Stimulated activated naive CD8-positive, alpha-beta T cell treated with anti-CD3 and anti-CD28 coated beads, Interleukin-15, Interleukin-2, amounts not matched to agents 100 ng/mL and 50 ng/mL, for 24 hours (primary cell): ENCODE results near the gene ZNHIT2.

Source experiments
- H3K27ac Mint-ChIP-seq: one replicate; pipeline ENCODE4 v1.8.0; 2021; ENCODE audit warnings: mild to moderate bottlenecking, mixed read lengths
- H3K27me3 Mint-ChIP-seq: one replicate; pipeline ENCODE4 v1.8.0; 2021; ENCODE audit warnings: mixed read lengths
- H3K36me3 Mint-ChIP-seq: one replicate; pipeline ENCODE4 v1.8.0; 2021; ENCODE audit warnings: low read depth, mixed read lengths
- H3K4me1 Mint-ChIP-seq: one replicate; pipeline ENCODE4 v1.8.0; 2021; ENCODE audit warnings: low read depth, mixed read lengths
- H3K4me3 Mint-ChIP-seq: one replicate; pipeline ENCODE4 v1.8.0; 2021; ENCODE audit warnings: mild to moderate bottlenecking, mixed read lengths
- H3K9me3 Mint-ChIP-seq: one replicate; pipeline ENCODE4 v1.8.0; 2021; ENCODE audit warnings: mixed read lengths

ZNHIT2 gene

GRCh38 chr11:65118097-65118837 is 766 bp upstream of the ZNHIT2 start:
- H3K27ac Mint-ChIP-seq = peak overlapping the region; percentile 91
- H3K9me3 Mint-ChIP-seq = no peaks in the 10 kb centered on the region
- H3K36me3 Mint-ChIP-seq = peaks cover 64% of the 10 kb centered on the region
- H3K4me1 Mint-ChIP-seq = peaks cover 76% of the 10 kb centered on the region
- H3K4me3 Mint-ChIP-seq = peak overlapping the region; percentile 100
- no peaks in the 10 kb centered on the region for H3K27me3 Mint-ChIP-seq

DNA sequence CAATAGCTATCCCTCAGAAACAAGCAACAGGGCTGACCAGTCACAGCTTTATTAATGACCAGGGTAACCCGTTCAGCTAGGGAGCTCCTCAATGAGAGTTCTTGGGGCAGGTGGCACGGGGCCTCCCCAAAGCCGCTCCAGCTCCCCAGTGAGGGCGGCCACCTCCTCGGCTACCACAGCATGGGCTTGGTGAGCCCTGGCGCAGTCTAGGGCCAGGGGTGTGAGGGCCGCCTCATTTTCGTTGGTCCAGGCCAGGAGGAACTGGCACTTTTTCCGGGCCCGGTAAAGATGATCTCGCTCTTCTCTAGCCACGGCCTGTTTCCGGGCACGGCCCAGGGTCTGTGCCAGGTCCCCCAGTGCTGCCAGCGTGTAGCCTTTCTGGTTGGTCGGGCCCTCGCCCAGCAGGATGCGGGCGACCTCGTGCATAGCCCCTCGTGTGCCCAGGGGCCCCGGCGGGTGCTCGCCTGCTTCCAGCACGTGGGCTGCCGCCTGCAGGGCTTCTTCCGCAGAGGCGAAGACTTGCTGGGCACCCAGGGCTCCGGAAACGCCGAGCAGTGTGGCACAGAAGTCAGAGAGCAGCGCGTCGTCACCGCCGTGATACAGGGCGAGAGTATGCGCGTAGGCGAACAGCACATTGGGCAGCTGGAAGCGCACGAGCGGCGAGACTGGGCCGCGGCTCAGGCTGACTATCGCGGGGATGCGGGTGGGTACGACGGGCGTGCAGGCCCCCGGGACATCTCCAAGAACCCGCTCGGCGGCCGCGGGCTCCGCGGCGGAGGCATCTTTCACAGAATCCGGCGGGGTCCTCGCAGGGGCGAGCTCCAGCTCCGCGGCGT is 913 bp downstream of the ZNHIT2 start:
- Mint-ChIP-seq H3K4me3 (peak overlapping the region; percentile 91), H3K9me3 (no peaks in the 10 kb centered on the region), H3K27ac (peak overlapping the region; percentile 97), H3K36me3 (peaks cover 56% of the 10 kb centered on the region), H3K4me1 (peaks cover 75% of the 10 kb centered on the region), H3K27me3 (no peaks in the 10 kb centered on the region)

GRCh38 chr11:65115361-65116082 is 2.0 kb downstream of the ZNHIT2 start:
- Mint-ChIP-seq H3K9me3 (no peaks in the 10 kb centered on the region), H3K4me1 (peaks cover 76% of the 10 kb centered on the region), H3K27ac (peak overlapping the region; percentile 97), H3K4me3 (peak overlapping the region; percentile 91), H3K36me3 (peaks cover 45% of the 10 kb centered on the region), H3K27me3 (no peaks in the 10 kb centered on the region)

- Mint-ChIP-seq H3K9me3 (no peaks in the 10 kb centered on the region), H3K36me3 (peaks cover 36% of the 10 kb centered on the region), H3K4me1 (peaks cover 72% of the 10 kb centered on the region), H3K4me3 (no peak overlapping the region), H3K27me3 (no peaks in the 10 kb centered on the region), H3K27ac (peak overlapping the region; percentile 63)
Measured at GRCh38 chr11:65114538-65115171, 2.8 kb downstream of the ZNHIT2 start.

DNA sequence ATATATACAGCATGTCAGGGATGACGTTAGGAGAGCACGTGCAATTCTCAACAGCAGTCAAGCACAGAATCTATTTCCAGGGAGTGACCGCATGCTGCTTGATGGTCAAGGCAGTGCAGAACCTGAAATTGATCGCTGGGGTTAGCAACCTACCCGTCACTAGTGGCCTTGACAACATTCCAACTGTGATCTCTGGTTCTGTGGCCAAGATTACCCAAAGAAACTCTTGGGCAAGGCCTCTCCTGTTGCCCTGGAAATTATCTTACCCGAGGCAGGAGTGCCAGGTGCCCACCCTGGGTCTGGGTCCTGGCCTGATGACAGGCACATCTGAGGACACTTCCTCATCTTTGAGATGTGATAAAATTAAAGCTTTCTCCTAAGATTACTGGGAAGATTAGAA is 3.7 kb downstream of the ZNHIT2 start:
- Mint-ChIP-seq H3K9me3 (no peaks in the 10 kb centered on the region), H3K27ac (peak overlapping the region; percentile 83), H3K4me1 (peaks cover 68% of the 10 kb centered on the region)

GRCh38 chr11:65113361-65113756 is 4.1 kb downstream of the ZNHIT2 start:
- no peaks in the 10 kb centered on the region for H3K27me3 Mint-ChIP-seq
- H3K27ac Mint-ChIP-seq = peak overlapping the region; percentile 83
- no peaks in the 10 kb centered on the region for H3K9me3 Mint-ChIP-seq
- H3K4me1 Mint-ChIP-seq = peaks cover 63% of the 10 kb centered on the region
- H3K4me3 Mint-ChIP-seq = peak overlapping the region; percentile 84
- H3K36me3 Mint-ChIP-seq = peaks cover 26% of the 10 kb centered on the region

More for the DNA sequence above, 3.7 kb downstream of the ZNHIT2 start:
- H3K27me3 Mint-ChIP-seq = no peaks in the 10 kb centered on the region
- peak overlapping the region; percentile 84 for H3K4me3 Mint-ChIP-seq
- H3K36me3 Mint-ChIP-seq = peaks cover 31% of the 10 kb centered on the region

GRCh38 chr11:65112546-65113360 is 4.7 kb downstream of the ZNHIT2 start:
- Mint-ChIP-seq H3K27ac (peak overlapping the region; percentile 83), H3K27me3 (no peaks in the 10 kb centered on the region), H3K4me3 (peak overlapping the region; percentile 84), H3K9me3 (no peaks in the 10 kb centered on the region), H3K36me3 (peaks cover 20% of the 10 kb centered on the region), H3K4me1 (peaks cover 58% of the 10 kb centered on the region)

GRCh38 chr11:65111744-65112545 is 5.6 kb downstream of the ZNHIT2 start, which contains the start of gene TM7SF2:
TM7SF2 (plus strand) TSS chr11:65111872; CDS start chr11:65112016, 144 bp downstream.
- Mint-ChIP-seq H3K27ac (peak within 1 kb of the TSS; percentile 83), H3K4me1 (peaks cover 55% of the 10 kb centered on the region), H3K9me3 (no peaks in the 10 kb centered on the region), H3K4me3 (peak within 1 kb of the TSS; percentile 84), H3K27me3 (no peaks in the 10 kb centered on the region), H3K36me3 (peaks cover 16% of the 10 kb centered on the region)

DNA sequence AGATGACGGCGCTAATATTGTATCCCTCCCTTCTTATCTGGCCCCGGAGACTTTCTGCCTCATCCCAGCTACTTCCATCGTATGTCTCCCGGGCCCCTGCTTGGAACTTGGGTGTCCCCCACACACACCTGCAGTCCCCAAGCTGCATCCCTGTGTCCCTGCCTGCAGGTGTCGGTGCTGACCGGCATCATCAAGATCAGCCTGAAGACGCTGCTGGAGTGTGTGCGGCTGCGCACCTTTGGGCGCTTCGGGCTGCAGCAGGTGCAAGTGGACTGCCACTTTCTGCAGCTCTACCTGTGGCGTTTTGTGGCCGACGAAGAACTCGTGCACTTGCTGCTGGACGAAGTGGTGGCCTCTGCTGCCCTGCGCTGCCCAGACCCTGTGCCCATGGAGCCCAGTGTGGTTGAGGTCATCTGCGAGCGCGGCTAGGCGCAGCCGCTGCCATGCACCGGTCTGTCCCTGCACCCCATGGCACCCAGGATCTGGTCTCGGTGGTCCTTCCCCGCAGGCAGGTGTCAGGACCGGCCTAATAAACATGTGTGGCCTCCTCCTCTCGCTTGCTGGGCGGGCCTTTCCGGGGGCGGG is 6.2 kb downstream of the ZNHIT2 start:
- no peaks in the 10 kb centered on the region for H3K9me3 Mint-ChIP-seq
- H3K27ac Mint-ChIP-seq = peak overlapping the region; percentile 79
- peaks cover 49% of the 10 kb centered on the region for H3K4me1 Mint-ChIP-seq
- H3K36me3 Mint-ChIP-seq = peaks cover 15% of the 10 kb centered on the region
- peak overlapping the region; percentile 84 for H3K4me3 Mint-ChIP-seq
- H3K27me3 Mint-ChIP-seq = no peaks in the 10 kb centered on the region

DNA sequence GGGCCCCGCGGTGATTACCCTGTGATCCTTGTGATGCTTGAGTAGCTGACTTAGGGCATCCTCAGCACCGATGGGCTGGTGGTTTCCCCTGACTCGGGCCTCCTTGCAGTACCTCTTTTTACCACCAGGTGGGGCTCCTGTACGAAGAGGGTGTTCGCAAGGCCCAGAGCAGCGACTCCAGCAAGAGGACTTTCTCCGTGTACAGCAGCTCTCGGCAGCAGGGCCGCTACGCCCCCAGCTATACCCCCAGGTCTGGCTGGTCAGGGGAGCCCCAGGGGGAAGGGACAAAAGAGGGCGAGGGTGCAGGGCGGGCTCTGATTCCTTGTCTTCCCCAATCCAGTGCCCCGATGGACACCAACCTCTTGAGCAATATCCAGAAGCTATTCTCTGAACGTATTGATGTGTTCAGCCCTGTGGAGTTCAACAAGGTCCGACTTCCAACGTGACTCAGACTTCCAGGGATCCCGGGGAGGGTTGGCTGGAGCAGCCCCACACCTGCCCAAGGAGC is 7.1 kb downstream of the ZNHIT2 start:
- peaks cover 15% of the 10 kb centered on the region for H3K36me3 Mint-ChIP-seq
- H3K9me3 Mint-ChIP-seq = no peaks in the 10 kb centered on the region
- no peaks in the 10 kb centered on the region for H3K27me3 Mint-ChIP-seq
- H3K27ac Mint-ChIP-seq = no peak overlapping the region
- H3K4me1 Mint-ChIP-seq = peaks cover 44% of the 10 kb centered on the region
- peak overlapping the region; percentile 5 for H3K4me3 Mint-ChIP-seq

GRCh38 chr11:65109231-65110198 is 8.0 kb downstream of the ZNHIT2 start:
- Mint-ChIP-seq H3K27me3 (no peaks in the 10 kb centered on the region), H3K36me3 (peaks cover 19% of the 10 kb centered on the region), H3K4me1 (peaks cover 47% of the 10 kb centered on the region), H3K4me3 (no peak overlapping the region), H3K9me3 (no peaks in the 10 kb centered on the region), H3K27ac (no peak overlapping the region)
